IPS-18c (cell line): ENCODE measurements around the gene ZBTB3.
"Not testable (repeated sequence)": the region's sequence is repeated elsewhere in the genome, so short reads cannot be mapped to it uniquely, and the experiment has no call there.

Source experiments
- H3K4me3 ChIP-seq: 2 replicates; pipeline ENCODE4 v1.7.0; 2013; ENCODE audit warnings: low read depth, mild to moderate bottlenecking, low read length, moderate library complexity; ENCODE audit not compliant: insufficient read depth
- H3K9me3 ChIP-seq: one replicate; pipeline ENCODE4 v1.6.1; 2013; ENCODE audit warnings: mild to moderate bottlenecking, low read length, moderate library complexity; ENCODE audit not compliant: control insufficient read depth, insufficient read depth

Gene ZBTB3

GRCh38 chr11:62771144-62772021, 17.4 kb upstream of the ZBTB3 start, which contains the start of gene TAF6L:
TSS of gene TAF6L (plus strand) at chr11:62771396. CDS start at chr11:62775784, 4,388 bp downstream.
- peak within 1 kb of the TSS; percentile 79 for H3K4me3 ChIP-seq
- H3K9me3 ChIP-seq = no peaks in the 10 kb centered on the region

GRCh38 chr11:62770778-62771143, 16.8 kb upstream of the ZBTB3 start:
- Histone ChIP-seq H3K9me3 (no peaks in the 10 kb centered on the region), H3K4me3 (peak overlapping the region; percentile 79)

DNA sequence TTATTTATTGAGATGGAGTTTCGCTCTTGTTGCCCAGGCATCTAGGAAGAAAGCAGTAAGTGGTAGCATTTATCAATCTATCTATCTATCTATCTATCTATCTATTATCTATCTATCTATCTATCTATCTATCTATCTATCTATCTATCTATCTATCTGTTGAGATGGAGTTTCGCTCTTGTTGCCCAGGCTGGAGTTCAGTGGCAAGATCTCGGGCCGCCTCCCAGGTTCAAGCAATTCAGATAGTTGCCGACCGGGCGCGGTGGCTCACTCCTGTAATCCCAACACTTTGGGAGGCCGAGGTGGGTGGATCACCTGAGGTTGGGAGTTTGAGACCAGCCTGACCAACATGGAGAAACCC, 6.9 kb upstream of the ZBTB3 start:
- not testable (repeated sequence) for H3K4me3 ChIP-seq, H3K9me3 ChIP-seq

DNA sequence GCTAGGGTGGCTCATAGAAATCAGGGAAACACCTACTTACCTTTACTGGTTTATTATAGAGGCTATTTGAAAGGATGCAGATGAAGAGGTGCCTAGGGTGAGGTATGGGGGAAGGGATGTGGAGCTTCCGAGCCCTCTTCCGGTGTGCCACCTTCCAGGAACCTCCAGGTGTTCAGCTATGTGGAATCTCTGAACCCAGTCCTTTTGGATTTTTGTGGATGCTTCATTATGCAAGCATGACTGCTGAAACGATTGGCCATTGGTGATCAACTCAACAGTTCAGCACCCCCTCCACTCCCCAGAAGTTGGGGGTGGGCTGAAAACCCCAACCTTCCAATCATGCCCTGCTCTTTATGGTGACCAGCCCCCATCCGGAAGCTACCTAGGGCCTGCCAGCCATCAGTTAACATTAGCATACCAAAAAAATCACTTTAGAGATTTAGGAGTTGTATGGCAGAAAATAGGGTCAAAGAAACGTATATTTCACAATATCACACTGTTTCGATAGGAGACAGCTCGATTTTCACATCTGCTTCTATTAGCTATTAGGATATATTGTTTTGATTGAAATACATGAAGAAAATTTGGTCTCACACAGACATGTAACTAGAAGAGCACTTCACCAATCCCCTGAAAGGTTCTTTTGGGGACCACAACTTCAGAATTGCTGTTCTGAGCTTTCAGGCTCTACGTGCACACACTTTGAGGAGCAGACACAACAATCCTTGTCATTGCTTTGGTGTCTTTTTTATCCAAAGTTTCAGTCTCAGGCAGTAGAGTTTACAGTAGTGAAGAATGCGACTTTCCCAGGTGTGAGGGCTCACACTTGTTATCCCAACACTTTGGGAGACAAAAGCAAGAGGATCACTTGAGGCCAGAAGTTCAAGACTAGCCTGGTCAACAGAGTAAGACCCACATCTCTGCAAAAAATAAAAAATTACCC, 4.2 kb upstream of the ZBTB3 start:
- peak overlapping the region; percentile 31; the same call in 1 of the 2 replicates for H3K4me3 ChIP-seq
- no peaks in the 10 kb centered on the region for H3K9me3 ChIP-seq

DNA sequence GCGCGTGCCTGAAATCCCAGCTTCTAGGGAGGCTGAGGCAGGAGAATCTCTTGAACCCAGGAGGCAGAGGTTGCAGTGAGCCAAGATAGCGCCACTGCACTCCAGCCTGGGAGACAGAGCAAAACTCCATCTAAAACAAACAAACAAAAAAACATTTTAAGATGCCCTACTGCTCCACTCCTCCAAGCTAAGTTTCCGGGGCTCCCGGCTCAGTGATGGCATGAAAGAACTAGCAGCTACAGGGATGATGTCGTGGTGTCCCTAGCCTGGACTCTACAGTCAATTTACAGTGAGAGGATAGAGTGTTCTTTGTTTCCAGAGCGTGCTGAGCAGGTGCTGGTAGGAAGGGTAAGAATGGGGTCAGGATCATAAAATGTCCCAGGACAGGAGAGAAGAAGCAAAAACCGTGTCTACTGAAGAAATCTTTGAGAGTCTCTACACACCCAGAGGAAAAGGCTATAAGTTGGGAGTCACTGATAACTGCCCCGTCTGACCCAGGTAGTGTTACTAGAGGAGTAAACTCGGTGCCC, 1.2 kb upstream of the ZBTB3 start:
- no peak overlapping the region for H3K4me3 ChIP-seq
- H3K9me3 ChIP-seq = no peaks in the 10 kb centered on the region

GRCh38 chr11:62752994-62753735, 795 bp downstream of the ZBTB3 start:
- Histone ChIP-seq H3K9me3 (no peaks in the 10 kb centered on the region), H3K4me3 (peak overlapping the region; percentile 99)

DNA sequence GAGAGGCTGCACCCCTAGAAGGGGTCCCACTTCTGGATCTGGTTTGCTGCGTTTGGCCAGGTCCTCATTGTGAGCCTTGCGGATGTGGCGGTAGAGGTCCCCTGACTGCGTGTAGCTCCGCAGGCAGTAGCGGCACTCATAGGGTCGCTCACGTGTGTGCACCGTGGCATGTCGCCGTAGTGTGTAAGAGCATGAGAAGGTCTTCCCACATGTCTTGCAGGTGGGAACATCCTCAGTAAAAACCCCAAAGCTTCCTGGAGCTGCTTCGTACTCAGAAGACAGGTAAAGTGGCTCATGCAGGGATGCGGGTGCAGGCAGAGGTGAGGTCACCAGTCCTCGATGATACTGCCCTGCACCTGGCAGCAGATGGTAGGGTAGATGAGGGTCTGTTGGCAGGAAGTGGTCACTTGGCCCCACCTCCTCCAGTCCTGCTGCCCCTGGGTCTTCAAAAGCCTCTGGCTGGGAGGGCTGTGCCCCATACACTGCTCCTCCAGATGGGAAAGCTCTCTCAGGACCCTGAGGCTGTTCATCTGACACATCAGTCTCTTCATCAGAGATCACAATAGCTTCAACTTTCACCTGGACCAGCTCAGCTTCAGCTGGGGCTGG, 1.7 kb downstream of the ZBTB3 start:
- Histone ChIP-seq H3K9me3 (no peaks in the 10 kb centered on the region), H3K4me3 (no peak overlapping the region)

- H3K9me3 ChIP-seq, H3K4me3 ChIP-seq: not testable (repeated sequence)
Measured at GRCh38 chr11:62749931-62750330, 4.0 kb downstream of the ZBTB3 start.

GRCh38 chr11:62747475-62748160, 6.3 kb downstream of the ZBTB3 start:
- Histone ChIP-seq H3K4me3 (no peak overlapping the region), H3K9me3 (peaks cover 3% of the 10 kb centered on the region)

DNA sequence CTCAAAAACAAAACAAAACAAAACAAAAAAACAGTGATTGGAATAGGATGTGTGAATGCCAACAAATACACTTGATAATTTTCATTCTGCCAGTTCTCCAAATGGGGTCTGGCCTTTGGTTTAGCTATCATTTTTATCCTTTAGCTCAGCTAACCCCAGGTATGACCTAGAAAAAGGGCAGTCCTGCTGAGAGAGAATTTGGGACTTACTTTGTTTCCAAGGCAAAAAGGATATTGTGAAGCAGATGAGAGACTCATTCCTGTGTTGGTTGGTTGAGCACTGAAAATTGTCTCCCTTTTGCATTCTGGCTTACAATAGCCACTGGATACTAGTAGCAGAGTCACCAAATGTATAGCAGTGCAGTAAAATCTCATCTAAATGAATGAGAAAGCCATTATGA, 16.8 kb downstream of the ZBTB3 start:
- H3K9me3 ChIP-seq = no peaks in the 10 kb centered on the region
- no peak overlapping the region for H3K4me3 ChIP-seq

DNA sequence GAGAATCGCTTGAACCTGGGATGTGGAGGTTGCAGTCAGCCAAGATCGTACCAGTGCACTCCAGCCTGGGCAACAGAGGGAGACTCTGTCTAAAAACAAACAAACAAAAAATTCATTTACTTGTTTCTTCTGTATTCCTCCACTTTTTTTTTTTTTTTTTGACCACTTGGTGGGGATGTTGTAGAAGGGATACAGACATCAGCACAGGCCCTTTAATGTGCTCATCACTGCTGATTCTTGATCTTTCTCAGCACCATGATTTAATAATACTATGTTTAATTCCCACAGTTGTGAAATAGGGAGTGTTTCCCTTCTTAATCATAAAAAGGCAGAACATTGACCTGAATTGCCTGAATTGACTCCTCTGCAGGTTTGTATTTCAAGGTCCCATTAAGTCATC, 21.1 kb downstream of the ZBTB3 start:
- Histone ChIP-seq H3K4me3 (no peak overlapping the region), H3K9me3 (no peaks in the 10 kb centered on the region)

GRCh38 chr11:62730076-62730475, 23.9 kb downstream of the ZBTB3 start:
- H3K9me3 ChIP-seq = not testable (repeated sequence)

DNA sequence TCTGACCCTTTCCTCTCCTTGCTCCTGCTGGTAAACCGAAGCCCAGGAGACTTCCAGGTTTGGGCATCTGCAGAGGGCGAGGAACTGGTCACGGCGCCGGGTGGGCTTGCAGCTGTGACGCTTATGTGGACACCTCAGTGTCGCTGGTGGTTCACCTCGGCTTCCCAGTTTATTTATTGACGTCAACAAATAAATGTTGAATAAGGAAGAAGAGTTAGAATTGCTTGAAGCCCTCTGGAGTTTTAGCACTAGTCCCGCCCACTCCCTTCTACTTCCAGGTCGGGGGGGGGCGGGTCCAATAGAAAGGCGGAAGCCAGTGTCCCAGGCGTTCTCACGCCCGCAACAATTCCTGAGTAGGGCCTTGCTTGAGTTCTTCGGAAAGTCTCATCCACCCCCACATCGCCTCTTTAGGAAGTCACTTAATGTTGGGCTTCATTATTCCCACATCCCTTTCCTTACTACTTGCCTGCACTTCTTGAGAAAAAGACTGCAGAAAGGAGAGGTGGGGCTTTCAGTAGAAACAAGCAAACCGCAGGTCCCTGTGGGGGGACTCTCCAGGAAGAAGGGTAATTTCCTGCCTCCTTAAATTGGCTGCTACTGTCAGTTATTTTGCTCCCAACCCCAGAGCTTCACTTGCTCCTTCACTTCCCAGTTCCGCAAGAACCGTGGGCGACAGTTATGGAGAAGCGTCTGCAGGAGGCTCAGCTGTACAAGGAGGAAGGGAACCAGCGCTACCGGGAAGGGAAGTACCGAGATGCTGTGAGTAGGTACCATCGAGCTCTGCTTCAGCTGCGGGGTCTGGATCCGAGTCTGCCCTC, 25.6 kb downstream of the ZBTB3 start, which contains the start of gene TTC9C:
Gene TTC9C (plus strand): TSS at position 316 of the 818 bp plus-strand sequence. CDS start 363 bp downstream, at position 679.
- H3K9me3 ChIP-seq = peaks cover 2% of the 10 kb centered on the region

More at GRCh38 chr11:62730076-62730475, 23.9 kb downstream of the ZBTB3 start:
- not testable (repeated sequence) for H3K4me3 ChIP-seq

GRCh38 chr11:62727872-62728170, 26.1 kb downstream of the ZBTB3 start:
- H3K9me3 ChIP-seq = peaks cover 2% of the 10 kb centered on the region
- H3K4me3 ChIP-seq = peak overlapping the region; percentile 98

More for the DNA sequence above, 25.6 kb downstream of the ZBTB3 start, which contains the start of gene TTC9C:
- peak within 1 kb of the TSS; percentile 98 for H3K4me3 ChIP-seq

- Histone ChIP-seq H3K9me3 (peaks cover 2% of the 10 kb centered on the region), H3K4me3 (peak within 1 kb of the TSS; percentile 98)
Measured at GRCh38 chr11:62727165-62727871, 26.6 kb downstream of the ZBTB3 start, which contains the start of gene HNRNPUL2. TSS of gene HNRNPUL2 (minus strand) at chr11:62727457. CDS start at chr11:62727156, 301 bp downstream.
